Muscle of arm (tissue), 12 donors: Measurements from ENCODE around the gene IMMP2L. TPM values are rescaled to one million over a fixed set of nuclear protein-coding genes. Genes with fewer than 3 reads are reported as not detected.
"Not testable (repeated sequence)": the region's sequence is repeated elsewhere in the genome, so short reads cannot be mapped to it uniquely, and the experiment has no call there.

ENCODE experiments used
- DNase-seq: peaks from one replicate; pipeline ENCODE4 v3.0.0-alpha.2; 2013
- polyA plus RNA-seq, 12 donors: library from polyadenylated mRNA; unstranded; fragments of 120-200 nt; gene quantifications; one replicate each; pipeline ENCODE4 v1.2.1, GENCODE V29; 2013; ENCODE audit not compliant: insufficient read length in 12 of 12

The IMMP2L gene
- polyA plus RNA-seq, 12 donors: 12.5 to 23.9 (median 16.2) TPM; not detected in 1

- no peak for DNase-seq
Observed at GRCh38 chr7:111346219-111346618, 216.1 kb downstream of the IMMP2L start.

DNA sequence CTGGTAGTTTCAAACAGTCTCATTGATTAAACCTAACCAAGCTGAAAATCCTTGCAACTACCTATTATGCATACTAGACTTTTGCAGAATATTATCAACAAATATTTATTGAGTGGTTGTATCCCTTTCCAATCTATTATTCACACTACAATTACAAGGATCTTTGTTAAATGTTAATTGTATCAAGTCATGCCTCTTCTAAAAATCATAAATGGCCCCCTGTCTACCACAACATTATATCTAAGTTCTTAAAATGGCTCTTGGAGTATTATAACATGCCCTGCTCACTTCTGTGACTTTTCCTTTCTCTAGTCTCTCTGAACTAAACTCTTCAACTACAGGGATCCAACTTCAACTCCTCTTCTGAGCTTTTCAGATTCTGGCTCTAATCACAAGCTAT is 219.3 kb downstream of the IMMP2L start:
- no peak for DNase-seq

GRCh38 chr7:111339006-111339405 is 223.3 kb downstream of the IMMP2L start:
- DNase-seq: no peak

GRCh38 chr7:111333010-111333409 is 229.3 kb downstream of the IMMP2L start:
- DNase-seq: no peak

DNA sequence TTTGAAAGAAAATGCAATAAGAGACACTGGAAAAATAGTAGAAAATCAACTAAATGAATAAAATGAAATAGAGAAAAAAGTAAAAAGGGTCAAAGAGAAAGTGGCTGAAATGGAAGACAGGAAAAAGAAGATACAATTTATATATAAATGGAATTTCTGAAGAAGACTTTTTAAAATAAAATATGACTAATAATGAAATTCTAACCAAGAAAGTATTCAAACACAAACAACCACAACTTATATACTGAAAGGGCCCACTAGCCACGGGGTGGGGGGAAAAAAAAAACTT is 232.1 kb downstream of the IMMP2L start:
- no peak for DNase-seq

GRCh38 chr7:111329367-111330234 is 232.7 kb downstream of the IMMP2L start:
- no peak for DNase-seq

- DNase-seq: no peak
Observed at GRCh38 chr7:111328487-111328886, 233.8 kb downstream of the IMMP2L start.

DNA sequence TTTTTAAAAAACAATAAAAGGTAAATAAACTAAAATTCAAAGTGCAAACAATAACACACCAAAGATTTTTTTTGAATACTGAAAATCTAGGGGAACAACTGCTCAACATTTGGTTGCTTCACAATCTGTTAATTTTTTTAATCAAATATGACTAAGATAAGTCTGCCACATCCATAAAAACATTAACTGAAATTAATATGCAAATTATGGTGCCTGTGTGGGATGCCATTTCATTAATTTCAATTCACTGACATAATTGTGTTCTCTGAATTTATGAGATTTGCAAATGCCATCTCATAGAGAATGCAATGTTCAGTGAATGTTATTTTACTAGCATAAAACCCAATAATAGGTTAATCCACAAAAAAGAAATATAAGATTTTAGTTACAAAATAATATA is 237.5 kb downstream of the IMMP2L start:
- no peak for DNase-seq

DNA sequence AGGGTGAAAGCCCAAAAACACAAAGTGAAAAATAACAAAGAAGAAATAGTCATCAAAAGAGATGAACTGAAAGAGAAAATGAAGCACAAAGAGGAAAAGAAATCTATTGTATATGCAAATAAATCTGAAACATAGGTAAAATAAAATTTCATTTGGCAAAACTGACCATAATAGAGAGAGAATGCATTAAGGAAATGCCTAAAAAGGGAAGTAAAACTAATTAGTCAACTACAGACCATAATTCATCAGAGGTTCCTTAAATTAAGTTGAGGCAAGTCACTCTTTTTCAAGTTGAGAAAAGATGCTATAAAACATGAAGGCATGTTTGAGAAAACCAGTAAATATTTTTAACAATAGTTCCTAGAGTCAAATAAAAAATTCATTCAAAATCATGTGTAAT is 238.1 kb downstream of the IMMP2L start:
- no peak for DNase-seq

GRCh38 chr7:111323670-111324069 is 238.6 kb downstream of the IMMP2L start:
- DNase-seq: not testable (repeated sequence)

- DNase-seq: no peak
Observed at GRCh38 chr7:111320133-111320532, 242.2 kb downstream of the IMMP2L start.

- DNase-seq: no peak
Observed at GRCh38 chr7:111312966-111313365, 249.3 kb downstream of the IMMP2L start.

GRCh38 chr7:111308691-111309090 is 253.6 kb downstream of the IMMP2L start:
- no peak for DNase-seq

- DNase-seq: no peak
Observed at GRCh38 chr7:111301891-111302290, 260.4 kb downstream of the IMMP2L start.

DNA sequence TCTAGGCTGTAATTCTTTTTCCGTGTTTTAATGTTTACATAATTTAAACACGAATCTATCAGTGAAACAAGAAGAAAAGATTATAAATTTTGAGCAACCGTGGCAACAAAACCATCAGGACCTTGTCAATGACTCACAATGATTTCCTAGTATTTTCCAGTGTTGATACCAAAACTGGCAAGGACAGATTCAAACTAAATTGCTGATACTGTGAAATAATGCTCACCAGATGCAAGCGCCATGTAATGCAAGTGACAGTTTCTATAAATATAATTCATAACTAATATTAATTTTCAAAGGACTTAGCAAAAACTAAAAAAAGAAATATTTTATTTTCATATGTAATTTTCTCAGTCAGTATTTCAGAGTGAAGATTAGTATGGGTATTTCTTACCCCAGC is 267.8 kb downstream of the IMMP2L start:
- DNase-seq: no peak

DNA sequence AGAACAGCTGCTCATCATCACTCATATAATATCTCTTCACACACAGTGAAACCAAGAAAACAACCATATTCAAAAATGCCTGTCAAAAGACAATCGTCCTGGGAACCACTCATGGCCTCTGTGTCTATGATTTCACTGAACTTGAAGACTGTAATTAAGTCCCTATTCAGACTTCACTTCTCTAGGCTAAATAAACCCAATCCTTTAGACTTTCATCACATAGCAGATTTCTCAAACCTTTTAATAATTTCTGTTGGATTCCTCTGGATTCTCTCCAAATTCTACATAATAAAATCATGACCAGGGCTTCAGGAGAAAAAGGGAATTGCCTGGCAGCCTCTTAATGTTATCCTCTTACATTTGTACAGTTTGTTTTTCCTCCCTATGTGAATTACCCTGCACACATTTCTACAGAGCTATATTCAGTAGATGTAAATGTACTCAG is 270.2 kb downstream of the IMMP2L start:
- DNase-seq: peak; percentile 38

DNA sequence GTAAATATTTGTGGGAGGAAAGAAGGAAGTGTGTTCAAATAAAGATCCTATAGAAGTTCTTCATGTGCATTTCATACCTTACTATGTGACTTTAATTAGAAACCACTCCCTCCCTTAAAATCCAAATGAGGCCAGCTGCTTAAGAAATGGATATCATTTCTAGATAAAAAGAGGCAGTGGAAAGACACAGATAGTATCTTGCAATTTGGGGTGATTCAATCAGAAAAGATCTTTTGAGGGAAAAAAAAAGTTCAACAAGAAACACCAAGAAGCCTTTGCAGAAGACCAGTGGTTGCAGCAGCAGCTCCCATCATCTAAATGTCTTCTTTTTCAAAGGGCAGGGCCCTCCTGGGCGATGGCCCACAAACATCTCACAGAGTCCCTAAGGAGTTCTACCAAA is 271.3 kb downstream of the IMMP2L start:
- no peak for DNase-seq

- no peak for DNase-seq
Observed at GRCh38 chr7:111290419-111290818, 271.9 kb downstream of the IMMP2L start.

GRCh38 chr7:111288441-111288840 is 273.9 kb downstream of the IMMP2L start:
- not testable (repeated sequence) for DNase-seq

GRCh38 chr7:111282626-111283025 is 279.7 kb downstream of the IMMP2L start:
- no peak for DNase-seq

- no peak for DNase-seq
Observed at GRCh38 chr7:111274857-111275256, 287.4 kb downstream of the IMMP2L start.

GRCh38 chr7:111272092-111272491 is 290.2 kb downstream of the IMMP2L start:
- no peak for DNase-seq

DNA sequence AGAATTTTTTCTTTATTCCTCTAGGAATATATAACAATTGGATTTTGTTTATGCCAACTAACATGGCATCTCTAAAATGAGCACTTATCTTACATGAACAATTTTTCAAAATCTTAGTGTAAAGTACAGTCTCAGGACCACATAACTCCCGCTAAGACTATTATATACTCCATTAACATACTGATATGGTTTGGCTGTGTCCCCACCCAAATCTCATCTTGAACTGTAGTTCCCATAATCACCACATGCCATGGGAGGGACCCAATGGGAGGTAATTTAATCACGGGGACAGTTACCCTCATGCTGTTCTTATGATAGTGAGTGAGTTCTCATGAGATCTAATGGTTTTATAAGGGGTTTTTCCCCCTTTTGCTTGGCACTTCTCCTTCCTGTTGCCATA is 291.5 kb downstream of the IMMP2L start:
- DNase-seq: not testable (repeated sequence)

- no peak for DNase-seq
Observed at GRCh38 chr7:111268941-111269340, 293.4 kb downstream of the IMMP2L start.
